HepG2 (cell line): ENCODE data around the gene ZNF341. TPM values are rescaled to one million over a fixed set of nuclear protein-coding genes. Genes with fewer than 3 reads are reported as not detected.
A peak's percentile ranks its signal among the peaks of the same experiment; 100 is the strongest.

Experiments
- ATF4 ChIP-seq, 2 experiments: fragments of 450-650 bp in 1 of 2; sonication (generic) in 1 of 2; formaldehyde crosslinking; IDR thresholded peaks; 2 replicates each; pipeline versions ENCODE4 v1.5.0 to v1.8.0; 2020 to 2022; ENCODE audit warnings: mild to moderate bottlenecking in 1 of 2, missing genetic modification reagents in 1 of 2
- CC2D1A ChIP-seq: sonication (generic); formaldehyde crosslinking; IDR thresholded peaks from 2 replicates; pipeline ENCODE4 v1.8.1; 2023; ENCODE audit warnings: mild to moderate bottlenecking, missing genetic modification reagents
- CENPX ChIP-seq: sonication (generic); formaldehyde crosslinking; IDR thresholded peaks from 2 replicates; pipeline ENCODE4 v1.9.0; 2021; ENCODE audit warnings: mild to moderate bottlenecking, missing genetic modification reagents, moderate library complexity
- DDIT3 ChIP-seq: sonication (generic); formaldehyde crosslinking; IDR thresholded peaks from 2 replicates; pipeline ENCODE4 v1.4.0; 2020; ENCODE audit warnings: mild to moderate bottlenecking, missing genetic modification reagents
- HHEX ChIP-seq: IDR thresholded peaks from 2 replicates; pipeline ENCODE4 v1.6.1; 2016; ENCODE audit warnings: control low read depth
- HIVEP1 ChIP-seq: sonication (generic); formaldehyde crosslinking; IDR thresholded peaks from 2 replicates; pipeline ENCODE4 v1.4.0; 2020; ENCODE audit warnings: mild to moderate bottlenecking, missing genetic modification reagents
- MED8 ChIP-seq: sonication (generic); formaldehyde crosslinking; IDR thresholded peaks from 2 replicates; pipeline ENCODE4 v1.8.1; 2023; ENCODE audit warnings: mild to moderate bottlenecking, missing genetic modification reagents; ENCODE audit not compliant: insufficient replicate concordance
- MTF2 ChIP-seq: sonication (generic); formaldehyde crosslinking; IDR thresholded peaks from 2 replicates; pipeline ENCODE4 v1.5.0; 2020; ENCODE audit warnings: missing genetic modification reagents, borderline replicate concordance
- MXD4 ChIP-seq: IDR thresholded peaks from 2 replicates; pipeline ENCODE4 v1.6.1; 2016; ENCODE audit warnings: mild to moderate bottlenecking, missing biosample characterization, missing genetic modification reagents
- PAF1 ChIP-seq: IDR thresholded peaks from 2 replicates; pipeline ENCODE4 v1.6.1; 2016; ENCODE audit warnings: missing genetic modification reagents, missing compliant biosample characterization
- PHF20 ChIP-seq: sonication (generic); formaldehyde crosslinking; IDR thresholded peaks from 2 replicates; pipeline ENCODE4 v1.5.0; 2020; ENCODE audit warnings: mild to moderate bottlenecking, missing genetic modification reagents
- RBFOX2 ChIP-seq: fragments of 200-400 bp; formaldehyde crosslinking; IDR thresholded peaks from 2 replicates; pipeline ENCODE4 v1.6.1; 2017; ENCODE audit warnings: low read depth, mild to moderate bottlenecking, low read length
- SP4 ChIP-seq: sonication (generic); formaldehyde crosslinking; IDR thresholded peaks from 2 replicates; pipeline ENCODE4 v1.8.1; 2023; ENCODE audit warnings: mild to moderate bottlenecking, missing genetic modification reagents
- TEAD2 ChIP-seq: sonication (generic); formaldehyde crosslinking; IDR thresholded peaks from 2 replicates; pipeline ENCODE4 v1.9.0; 2021; ENCODE audit warnings: missing genetic modification reagents
- U2AF1 ChIP-seq: fragments of 200-400 bp; formaldehyde crosslinking; optimal IDR thresholded peaks from 2 replicates; pipeline ENCODE3; 2017; ENCODE audit warnings: mild to moderate bottlenecking, low read depth, low read length
- ZNF709 ChIP-seq: sonication (generic); formaldehyde crosslinking; IDR thresholded peaks from 2 replicates; pipeline ENCODE4 v1.5.0; 2020; ENCODE audit warnings: mild to moderate bottlenecking, missing genetic modification reagents
- ZSCAN31 ChIP-seq: sonication (generic); formaldehyde crosslinking; IDR thresholded peaks from 2 replicates; pipeline ENCODE4 v1.5.0; 2020; ENCODE audit warnings: low read depth, mild to moderate bottlenecking, missing genetic modification reagents
- polyA plus RNA-seq, 8 experiments: library from polyadenylated mRNA; depleted of rRNA in 3 of 8; stranded (reverse) in 7 of 8; unstranded in 1 of 8; fragments of >200 nt; fragmentation: Illumina TruSeq in 4 of 8; extraction: Trizol in 4 of 8; gene quantifications; 2 replicates each; pipeline versions ENCODE4 v1.2.1 to v1.2.3, GENCODE V29; 2011 to 2016; ENCODE audit warnings: low read depth in 4 of 8, missing spikeins in 1 of 8, mixed read lengths in 1 of 8; ENCODE audit not compliant: insufficient read depth in 1 of 8
- total RNA-seq, 5 experiments: library from RNA; depleted of rRNA; stranded (reverse); fragments of >200 nt; fragmentation: Illumina TruSeq; extraction: Trizol; gene quantifications; 2 replicates each; pipeline ENCODE4 v1.2.3, GENCODE V29; 2016; ENCODE audit warnings: low read depth in 1 of 5
- TF ChIP-seq, protein P1 (sequence below): sonication (generic); formaldehyde crosslinking; conservative IDR thresholded peaks from 2 replicates; pipeline ENCODE4 v1.5.0; 2020; ENCODE audit warnings: missing genetic modification reagents
- TF ChIP-seq, protein P2 (sequence below): sonication (generic); formaldehyde crosslinking; IDR thresholded peaks from 2 replicates; pipeline ENCODE4 v1.5.0; 2020; ENCODE audit warnings: mild to moderate bottlenecking, missing genetic modification reagents, moderate library complexity
- TF ChIP-seq, protein P3 (sequence below): sonication (generic); formaldehyde crosslinking; IDR thresholded peaks from 2 replicates; pipeline ENCODE4 v1.5.0; 2020; ENCODE audit warnings: missing genetic modification reagents, mild to moderate bottlenecking, borderline replicate concordance

ZNF341 gene
- total and polyA plus RNA-seq, 2 of the 13 experiments (the other 11 are each of a cell fraction or from before 2014, with no cell fraction given), result 1.1 to 2.2 TPM

- TF ChIP-seq PHF20 (CRISPR knock-in tag) (no peak), DDIT3 (CRISPR knock-in tag) (no peak), ATF4 (CRISPR knock-in tag; IDR thresholded peaks at IDR 0.05) (peak in 1 of 2 experiments; percentile 48; a peak in 1 of 4 replicates), ZNF709 (CRISPR knock-in tag) (no peak; the same call in 1 of the 2 replicates), MED8 (CRISPR knock-in tag) (peak; percentile 41), HIVEP1 (CRISPR knock-in tag) (no peak), U2AF1 (peak; percentile 34), PAF1 (CRISPR knock-in tag) (no peak), HHEX (CRISPR knock-in tag) (peak; percentile 27; the same call in 1 of the 2 replicates), SP4 (no peak), TEAD2 (CRISPR knock-in tag) (peak; percentile 80; the same call in 1 of the 2 replicates), CENPX (no peak), ZSCAN31 (CRISPR knock-in tag) (no peak; the same call in none of the 2 replicates), MTF2 (CRISPR knock-in tag) (peak; percentile 35; the same call in 1 of the 2 replicates), MXD4 (CRISPR knock-in tag) (no peak), RBFOX2 (no peak; the same call in 1 of the 2 replicates), CC2D1A (no peak)
- TF ChIP-seq, protein P1, sequence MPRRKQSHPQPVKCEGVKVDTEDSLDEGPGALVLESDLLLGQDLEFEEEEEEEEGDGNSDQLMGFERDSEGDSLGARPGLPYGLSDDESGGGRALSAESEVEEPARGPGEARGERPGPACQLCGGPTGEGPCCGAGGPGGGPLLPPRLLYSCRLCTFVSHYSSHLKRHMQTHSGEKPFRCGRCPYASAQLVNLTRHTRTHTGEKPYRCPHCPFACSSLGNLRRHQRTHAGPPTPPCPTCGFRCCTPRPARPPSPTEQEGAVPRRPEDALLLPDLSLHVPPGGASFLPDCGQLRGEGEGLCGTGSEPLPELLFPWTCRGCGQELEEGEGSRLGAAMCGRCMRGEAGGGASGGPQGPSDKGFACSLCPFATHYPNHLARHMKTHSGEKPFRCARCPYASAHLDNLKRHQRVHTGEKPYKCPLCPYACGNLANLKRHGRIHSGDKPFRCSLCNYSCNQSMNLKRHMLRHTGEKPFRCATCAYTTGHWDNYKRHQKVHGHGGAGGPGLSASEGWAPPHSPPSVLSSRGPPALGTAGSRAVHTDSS (CRISPR knock-in tag), result no peak; the same call in 1 of the 2 replicates
- TF ChIP-seq, protein P2, sequence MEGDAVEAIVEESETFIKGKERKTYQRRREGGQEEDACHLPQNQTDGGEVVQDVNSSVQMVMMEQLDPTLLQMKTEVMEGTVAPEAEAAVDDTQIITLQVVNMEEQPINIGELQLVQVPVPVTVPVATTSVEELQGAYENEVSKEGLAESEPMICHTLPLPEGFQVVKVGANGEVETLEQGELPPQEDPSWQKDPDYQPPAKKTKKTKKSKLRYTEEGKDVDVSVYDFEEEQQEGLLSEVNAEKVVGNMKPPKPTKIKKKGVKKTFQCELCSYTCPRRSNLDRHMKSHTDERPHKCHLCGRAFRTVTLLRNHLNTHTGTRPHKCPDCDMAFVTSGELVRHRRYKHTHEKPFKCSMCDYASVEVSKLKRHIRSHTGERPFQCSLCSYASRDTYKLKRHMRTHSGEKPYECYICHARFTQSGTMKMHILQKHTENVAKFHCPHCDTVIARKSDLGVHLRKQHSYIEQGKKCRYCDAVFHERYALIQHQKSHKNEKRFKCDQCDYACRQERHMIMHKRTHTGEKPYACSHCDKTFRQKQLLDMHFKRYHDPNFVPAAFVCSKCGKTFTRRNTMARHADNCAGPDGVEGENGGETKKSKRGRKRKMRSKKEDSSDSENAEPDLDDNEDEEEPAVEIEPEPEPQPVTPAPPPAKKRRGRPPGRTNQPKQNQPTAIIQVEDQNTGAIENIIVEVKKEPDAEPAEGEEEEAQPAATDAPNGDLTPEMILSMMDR, result peak; percentile 96
- TF ChIP-seq, protein P3, sequence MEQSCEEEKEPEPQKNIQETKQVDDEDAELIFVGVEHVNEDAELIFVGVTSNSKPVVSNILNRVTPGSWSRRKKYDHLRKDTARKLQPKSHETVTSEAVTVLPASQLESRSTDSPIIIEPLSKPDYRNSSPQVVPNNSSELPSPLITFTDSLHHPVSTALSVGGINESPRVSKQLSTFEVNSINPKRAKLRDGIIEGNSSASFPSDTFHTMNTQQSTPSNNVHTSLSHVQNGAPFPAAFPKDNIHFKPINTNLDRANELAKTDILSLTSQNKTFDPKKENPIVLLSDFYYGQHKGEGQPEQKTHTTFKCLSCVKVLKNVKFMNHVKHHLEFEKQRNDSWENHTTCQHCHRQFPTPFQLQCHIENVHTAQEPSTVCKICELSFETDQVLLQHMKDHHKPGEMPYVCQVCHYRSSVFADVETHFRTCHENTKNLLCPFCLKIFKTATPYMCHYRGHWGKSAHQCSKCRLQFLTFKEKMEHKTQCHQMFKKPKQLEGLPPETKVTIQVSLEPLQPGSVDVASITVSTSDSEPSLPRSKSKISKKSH (CRISPR knock-in tag), result peak; percentile 75; the same call in 1 of the 2 replicates
Observed at GRCh38 chr20:33731693-33732165, at the start of gene ZNF341 (continued).
